Osteocyte (in vitro differentiated cells): Measurements from ENCODE around the gene KIAA1755. TPM values are rescaled to one million over a fixed set of nuclear protein-coding genes. Genes with fewer than 3 reads are reported as not detected.
A peak's percentile ranks its signal among the peaks of the same experiment; 100 is the strongest.

ENCODE experiments used
- DNase-seq: peaks from one replicate; pipeline ENCODE4 v3.0.0; 2021; ENCODE audit warnings: mixed read lengths; ENCODE audit not compliant: unreplicated experiment; ENCODE audit errors: extremely low spot score
- H3K27ac Mint-ChIP-seq: one replicate; pipeline ENCODE4 v1.8.0; 2021; ENCODE audit warnings: mild to moderate bottlenecking, mixed read lengths; ENCODE audit not compliant: unreplicated experiment
- H3K27me3 Mint-ChIP-seq: one replicate; pipeline ENCODE4 v1.8.0; 2021; ENCODE audit warnings: mixed read lengths; ENCODE audit not compliant: unreplicated experiment
- H3K36me3 Mint-ChIP-seq: one replicate; pipeline ENCODE4 v1.8.0; 2021; ENCODE audit warnings: mixed read lengths; ENCODE audit not compliant: unreplicated experiment
- H3K4me1 Mint-ChIP-seq: one replicate; pipeline ENCODE4 v1.8.0; 2021; ENCODE audit warnings: mixed read lengths; ENCODE audit not compliant: unreplicated experiment
- H3K4me3 Mint-ChIP-seq: one replicate; pipeline ENCODE4 v1.8.0; 2021; ENCODE audit warnings: mild to moderate bottlenecking, moderate library complexity, mixed read lengths; ENCODE audit not compliant: unreplicated experiment
- H3K9me3 Mint-ChIP-seq: one replicate; pipeline ENCODE4 v1.8.0; 2021; ENCODE audit warnings: mixed read lengths; ENCODE audit not compliant: unreplicated experiment
- CTCF ChIP-seq: fragments of 200-600 bp; sonication (generic); IDR thresholded peaks from 2 replicates; pipeline ENCODE4 v1.5.0; 2021; ENCODE audit warnings: antibody characterized with exemption, mild to moderate bottlenecking, moderate library complexity
- total RNA-seq: library from RNA; stranded (reverse); gene quantifications from 2 replicates; pipeline ENCODE4 v1.2.1, GENCODE V29; 2021

Gene KIAA1755
- total RNA-seq, 1 donor from 2014 or later: 50.2 TPM

GRCh38 chr20:38202153-38202981, 58.2 kb downstream of the KIAA1755 start:
- no peak for DNase-seq
- H3K27ac Mint-ChIP-seq: no peak overlapping the region
- TF ChIP-seq CTCF: no peak
- H3K4me3 Mint-ChIP-seq: no peak overlapping the region
- peaks cover 7% of the 10 kb centered on the region for H3K9me3 Mint-ChIP-seq
- H3K4me1 Mint-ChIP-seq: peaks cover 21% of the 10 kb centered on the region
- no peaks in the 10 kb centered on the region for H3K27me3 Mint-ChIP-seq
- H3K36me3 Mint-ChIP-seq: peaks cover 3% of the 10 kb centered on the region

- Mint-ChIP-seq H3K4me3 (no peak overlapping the region), H3K9me3 (peaks cover 1% of the 10 kb centered on the region), H3K27me3 (no peaks in the 10 kb centered on the region), H3K27ac (peak overlapping the region; percentile 52), H3K4me1 (peaks cover 23% of the 10 kb centered on the region), H3K36me3 (no peaks in the 10 kb centered on the region)
- TF ChIP-seq CTCF: no peak
- no peak for DNase-seq
Measured at GRCh38 chr20:38201356-38201755, 59.2 kb downstream of the KIAA1755 start.

- H3K4me3 Mint-ChIP-seq: no peak overlapping the region
- H3K36me3 Mint-ChIP-seq: no peaks in the 10 kb centered on the region
- no peak overlapping the region for H3K27ac Mint-ChIP-seq
- DNase-seq: no peak
- H3K27me3 Mint-ChIP-seq: no peaks in the 10 kb centered on the region
- no peaks in the 10 kb centered on the region for H3K9me3 Mint-ChIP-seq
- TF ChIP-seq CTCF: no peak
- peaks cover 26% of the 10 kb centered on the region for H3K4me1 Mint-ChIP-seq
Measured at GRCh38 chr20:38200646-38201045, 59.9 kb downstream of the KIAA1755 start.

- Mint-ChIP-seq H3K9me3 (no peaks in the 10 kb centered on the region), H3K27ac (no peak overlapping the region), H3K27me3 (no peaks in the 10 kb centered on the region), H3K4me1 (peaks cover 26% of the 10 kb centered on the region), H3K36me3 (no peaks in the 10 kb centered on the region), H3K4me3 (no peak overlapping the region)
- DNase-seq: no peak
- TF ChIP-seq CTCF: no peak
Measured at GRCh38 chr20:38199501-38200390, 60.8 kb downstream of the KIAA1755 start.
